H1 (cell line): ENCODE results near the gene NDUFB10. TPM values are rescaled to one million over a fixed set of nuclear protein-coding genes. Genes with fewer than 3 reads are reported as not detected.

Source experiments
- E2F6 ChIP-seq: IDR thresholded peaks from 2 replicates; pipeline ENCODE4 v1.6.1; 2012; ENCODE audit warnings: inconsistent platforms
- EP300 ChIP-seq, 2 experiments: IDR thresholded peaks; 1 replicate in 1 of 2; 2 replicates in 1 of 2; pipeline ENCODE4 v1.6.1; 2011 to 2012; ENCODE audit warnings: low read depth in 2 of 2, low read length in 2 of 2, mild to moderate bottlenecking in 2 of 2, borderline replicate concordance in 1 of 2, inconsistent platforms in 1 of 2, moderate library complexity in 1 of 2
- MAX ChIP-seq: IDR thresholded peaks from 2 replicates; pipeline ENCODE4 v1.6.1; 2012; ENCODE audit warnings: inconsistent platforms
- SAP30 ChIP-seq: fragments of 300-600 bp; sonication (generic); IDR thresholded peaks from 2 replicates; pipeline ENCODE4 v1.7.1; 2012; ENCODE audit warnings: low read length, moderate library complexity, mild to moderate bottlenecking, inconsistent platforms; ENCODE audit not compliant: insufficient read depth, insufficient replicate concordance
- SUZ12 ChIP-seq: fragments of 200-600 bp; sonication (generic); IDR thresholded peaks from 2 replicates; pipeline ENCODE4 v1.6.1; 2012; ENCODE audit warnings: mild to moderate bottlenecking, inconsistent platforms, low read length, moderate library complexity, mixed read lengths
- polyA plus RNA-seq, 7 experiments: library from polyadenylated mRNA; depleted of rRNA in 3 of 7; stranded (reverse) in 5 of 7; unstranded in 2 of 7; fragments of >200 nt in 5 of 7; fragments of 200-250 nt in 2 of 7; gene quantifications; 1 replicate in 5 of 7; 2 replicates in 1 of 7; 4 replicates in 1 of 7; pipeline versions ENCODE4 v1.2.1 to v1.2.3, GENCODE V29; 2011 to 2013; ENCODE audit warnings: missing spikeins in 2 of 7, mixed read lengths in 2 of 7
- total RNA-seq: library from RNA; stranded (reverse); fragmentation: NEBNext Ultra II Directional; extraction: Animal tissue kit (Norgen Biotek cat#: 25700); gene quantifications from 2 replicates; pipeline ENCODE4 v1.2.1, GENCODE V29; 2021
- TF ChIP-seq, protein P1 (sequence below): IDR thresholded peaks from 2 replicates; pipeline ENCODE4 v1.6.1; 2011; ENCODE audit warnings: low read length, improper control_type of control experiment

Gene NDUFB10
- total and polyA plus RNA-seq, 2 of the 8 experiments (the other 6 are each of a cell fraction or from before 2014, with no cell fraction given), result 183 to 194 TPM

- no peak for TF ChIP-seq EP300 (IDR thresholded peaks at IDR 0.05; ENCODE audit: borderline replicate concordance in 1 of 2, low read depth in 2 of 2, low read length in 2 of 2)
- TF ChIP-seq E2F6, result peak; percentile 92
- TF ChIP-seq, protein P1, sequence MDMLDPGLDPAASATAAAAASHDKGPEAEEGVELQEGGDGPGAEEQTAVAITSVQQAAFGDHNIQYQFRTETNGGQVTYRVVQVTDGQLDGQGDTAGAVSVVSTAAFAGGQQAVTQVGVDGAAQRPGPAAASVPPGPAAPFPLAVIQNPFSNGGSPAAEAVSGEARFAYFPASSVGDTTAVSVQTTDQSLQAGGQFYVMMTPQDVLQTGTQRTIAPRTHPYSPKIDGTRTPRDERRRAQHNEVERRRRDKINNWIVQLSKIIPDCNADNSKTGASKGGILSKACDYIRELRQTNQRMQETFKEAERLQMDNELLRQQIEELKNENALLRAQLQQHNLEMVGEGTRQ, result no peak
- TF ChIP-seq MAX, result peak; percentile 95
- no peak for TF ChIP-seq SUZ12
- no peak for TF ChIP-seq SAP30
Measured at GRCh38 chr16:1942810-1943726, 16.3 kb upstream of the NDUFB10 start, which contains the start of gene MSRB1 (continued).
